HG02938 (cell line): ENCODE data around the gene TAF10.

ENCODE experiments used
- ATAC-seq: cut with Tn5 transposase; IDR thresholded peaks from one replicate; pipeline ENCODE4 v1.9.1; 2021; ENCODE audit warnings: mild to moderate bottlenecking, moderate library complexity; ENCODE audit not compliant: unreplicated experiment

The TAF10 gene

GRCh38 chr11:6625832-6626420 lies 13.9 kb upstream of the TAF10 start:
- no peak for ATAC-seq

- ATAC-seq: no peak
Observed at GRCh38 chr11:6625156-6625831, 13.3 kb upstream of the TAF10 start.

DNA sequence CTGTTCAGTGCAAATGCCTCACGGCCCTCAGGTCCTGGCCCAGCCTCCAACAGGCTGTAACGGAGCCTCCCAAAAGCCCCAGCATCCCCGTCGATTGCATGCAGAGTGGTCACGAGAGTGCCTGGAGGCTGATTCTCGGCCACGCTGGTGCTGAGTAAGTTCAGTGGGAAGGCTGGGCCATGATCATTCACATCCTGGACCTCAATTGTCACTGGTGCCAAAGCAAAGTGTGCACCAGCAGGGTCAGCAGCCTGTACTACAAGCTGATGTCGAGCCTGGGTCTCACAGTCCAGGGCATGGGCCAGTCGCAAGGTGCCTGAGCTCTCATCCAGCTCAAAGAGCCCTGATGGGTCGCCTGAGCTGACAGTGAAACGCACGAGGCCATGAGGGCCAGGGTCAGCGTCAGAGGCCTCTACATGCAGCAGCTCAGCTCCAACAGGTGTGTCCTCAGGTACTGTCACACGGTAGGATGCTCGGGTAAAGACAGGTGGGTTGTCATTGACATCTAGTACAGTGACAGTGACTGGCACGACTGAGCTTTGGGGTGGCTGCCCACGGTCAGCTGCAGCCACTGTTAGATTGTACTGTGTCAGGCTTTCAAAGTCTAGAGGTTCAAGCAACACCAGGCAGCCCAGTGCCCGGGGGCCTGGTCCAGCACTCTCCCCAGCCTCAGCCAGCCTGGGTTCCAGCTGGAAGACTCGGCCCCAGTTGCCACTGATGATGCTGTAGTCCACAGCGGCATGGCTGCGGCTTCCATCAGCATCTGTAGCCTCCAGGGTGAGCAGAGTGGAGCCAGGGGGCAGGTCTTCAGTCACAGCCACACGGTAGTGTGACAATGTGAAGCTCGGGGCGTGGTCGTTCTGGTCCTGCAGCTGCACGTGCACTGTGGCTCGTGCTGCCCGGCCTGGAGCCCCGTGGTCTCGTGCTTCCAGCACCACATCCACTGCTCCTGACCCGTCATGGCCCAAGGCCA lies 11.7 kb upstream of the TAF10 start:
- no peak for ATAC-seq

DNA sequence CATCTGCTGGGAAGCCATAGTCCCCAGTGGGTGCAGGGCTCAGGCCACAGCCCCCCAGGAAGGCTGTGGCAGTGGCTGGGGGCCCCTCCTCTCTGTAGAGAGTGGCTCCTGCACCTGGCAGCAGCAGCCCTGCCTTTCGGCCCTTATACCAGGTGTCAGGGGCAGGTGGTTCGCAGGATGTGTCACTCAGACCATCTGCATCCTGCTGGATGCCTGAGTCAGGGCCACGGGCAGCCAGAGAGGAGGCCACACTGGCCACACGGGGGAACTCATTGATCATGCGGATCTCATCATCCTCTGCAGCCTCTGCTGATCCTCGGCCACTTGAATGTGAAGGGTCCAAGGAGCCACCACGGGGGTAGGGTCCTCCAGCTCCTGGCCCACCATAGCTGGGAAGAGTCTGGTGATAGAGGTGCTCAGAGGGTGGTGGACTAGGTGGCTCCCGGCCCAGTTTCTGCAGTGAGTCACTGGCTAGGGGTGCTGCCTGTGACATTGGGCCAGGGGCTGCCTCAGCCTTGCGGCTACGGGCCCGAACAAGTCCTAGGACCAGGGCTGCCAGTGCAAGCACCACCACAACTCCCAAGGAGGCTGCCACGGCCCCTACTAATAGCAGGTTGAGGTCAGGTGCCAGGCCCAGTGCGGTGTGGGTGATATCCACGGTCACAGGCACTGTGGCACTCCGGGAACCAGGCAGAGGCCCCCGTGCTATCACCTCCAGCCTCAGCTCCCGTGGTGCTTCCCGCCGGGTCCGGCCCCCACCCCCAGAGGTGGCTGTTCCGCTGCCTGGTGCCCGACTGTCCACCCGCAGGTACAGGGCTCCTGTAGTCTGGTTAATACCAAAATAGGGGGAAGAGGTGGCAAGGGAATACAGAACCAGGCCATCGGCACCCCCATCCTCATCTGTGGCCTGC lies 10.5 kb upstream of the TAF10 start:
- ATAC-seq: no peak

DNA sequence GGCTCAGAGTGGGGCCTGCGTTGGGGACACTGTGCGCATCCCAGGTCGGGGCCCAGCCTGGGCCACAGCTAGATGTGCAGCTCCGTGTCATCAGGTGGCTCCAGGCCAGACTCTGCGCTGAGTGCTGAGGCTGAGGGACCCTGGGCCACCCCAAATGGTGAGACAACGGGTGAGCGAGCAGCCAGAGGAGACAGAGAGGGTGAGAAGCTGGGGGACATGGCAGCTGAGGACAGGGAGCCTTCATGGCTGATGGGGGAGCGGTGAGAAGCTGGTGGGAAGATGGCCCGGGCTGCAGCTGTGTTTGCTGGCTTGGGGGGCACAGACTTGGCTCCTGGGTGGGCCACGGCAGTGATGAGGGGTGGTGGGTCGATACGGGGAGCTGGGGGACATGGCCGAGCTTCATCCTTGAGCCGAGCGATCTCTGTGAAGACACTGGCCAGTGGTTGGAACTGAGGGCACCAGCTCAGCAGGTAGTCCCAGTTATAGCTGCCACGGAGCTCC lies 9.7 kb upstream of the TAF10 start:
- no peak for ATAC-seq

DNA sequence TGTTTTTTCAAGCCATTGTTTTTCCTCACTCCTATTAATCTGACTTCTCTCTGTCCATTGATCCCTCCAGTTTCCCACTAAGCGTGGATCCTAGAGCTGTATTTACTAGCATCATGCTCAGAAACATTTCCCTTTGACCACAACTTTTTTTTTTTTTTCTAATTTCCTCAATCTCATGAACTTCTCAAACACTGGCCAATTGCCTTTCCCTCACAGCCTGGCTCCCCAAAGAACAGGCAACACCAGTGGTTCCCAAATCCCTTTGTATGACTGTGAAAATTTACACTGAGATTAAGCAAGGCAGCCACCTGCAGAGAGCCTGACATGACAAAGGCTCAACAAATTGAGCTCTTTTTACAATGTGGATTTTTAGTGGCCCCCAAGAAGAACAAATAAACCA lies 8.6 kb upstream of the TAF10 start:
- no peak for ATAC-seq

DNA sequence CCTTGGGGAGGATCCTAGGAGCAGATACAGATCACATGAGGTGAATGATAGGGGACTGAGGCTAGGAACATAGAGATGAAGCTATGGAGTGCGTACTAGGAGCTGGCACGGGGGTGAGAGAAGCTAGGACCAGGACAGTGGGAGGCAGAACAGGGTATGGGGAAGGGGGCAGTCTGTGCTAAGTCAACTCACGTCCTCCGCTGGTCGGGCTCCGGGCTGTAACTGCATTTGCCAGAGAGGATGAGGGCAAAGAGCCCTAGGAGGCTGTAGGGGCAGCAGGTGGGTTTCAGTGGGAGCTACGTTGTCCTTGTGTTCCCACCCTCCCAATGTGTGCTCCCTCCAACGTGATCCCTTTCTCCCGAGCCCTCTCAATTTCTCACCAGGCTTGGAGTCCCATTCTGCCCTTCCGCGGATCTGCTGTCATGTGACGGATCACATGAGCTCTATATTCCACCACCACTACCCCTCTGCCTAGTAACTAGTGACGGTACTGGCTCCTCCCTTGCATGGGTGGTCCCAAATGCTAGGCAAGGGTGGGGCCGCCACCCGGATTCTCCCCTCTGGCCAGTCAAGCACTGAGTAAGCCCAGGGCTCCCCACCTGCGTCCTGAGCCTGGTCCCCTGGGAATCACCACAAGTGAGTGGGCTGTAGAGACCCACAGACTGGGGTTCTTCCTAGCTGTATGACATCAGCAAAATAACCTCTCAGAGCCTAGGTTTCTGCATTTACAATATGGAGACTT lies 7.2 kb upstream of the TAF10 start, which contains the start of gene TPP1:
TPP1 (minus strand) TSS at position 419 of the 742 bp plus-strand sequence; CDS start at position 397, 22 bp downstream.
- peak; percentile 99 for ATAC-seq

GRCh38 chr11:6618117-6619003 lies 6.3 kb upstream of the TAF10 start:
- no peak for ATAC-seq

DNA sequence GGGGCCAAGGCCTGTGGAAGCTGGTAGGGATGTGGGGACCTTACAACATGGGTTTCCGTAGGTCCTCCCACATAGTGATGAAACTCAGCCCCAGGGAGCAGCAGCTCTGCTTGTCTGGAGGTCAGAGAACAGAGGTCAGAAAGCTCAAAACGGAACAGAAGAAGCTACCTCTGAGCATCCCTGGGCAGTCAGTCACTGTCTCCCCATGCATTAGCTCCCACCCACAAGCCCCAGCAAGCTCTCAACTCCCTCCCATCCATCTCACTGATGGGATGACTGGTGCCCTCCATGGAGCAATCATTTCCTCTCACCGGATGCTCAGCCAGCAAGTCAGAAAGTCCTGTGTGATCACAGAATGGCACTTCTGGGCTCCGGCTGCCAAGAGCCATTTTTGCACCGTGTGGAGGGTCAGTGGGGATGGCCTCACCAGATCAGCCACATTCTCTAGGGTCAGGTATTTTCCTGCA lies 5.3 kb upstream of the TAF10 start:
- ATAC-seq: no peak

DNA sequence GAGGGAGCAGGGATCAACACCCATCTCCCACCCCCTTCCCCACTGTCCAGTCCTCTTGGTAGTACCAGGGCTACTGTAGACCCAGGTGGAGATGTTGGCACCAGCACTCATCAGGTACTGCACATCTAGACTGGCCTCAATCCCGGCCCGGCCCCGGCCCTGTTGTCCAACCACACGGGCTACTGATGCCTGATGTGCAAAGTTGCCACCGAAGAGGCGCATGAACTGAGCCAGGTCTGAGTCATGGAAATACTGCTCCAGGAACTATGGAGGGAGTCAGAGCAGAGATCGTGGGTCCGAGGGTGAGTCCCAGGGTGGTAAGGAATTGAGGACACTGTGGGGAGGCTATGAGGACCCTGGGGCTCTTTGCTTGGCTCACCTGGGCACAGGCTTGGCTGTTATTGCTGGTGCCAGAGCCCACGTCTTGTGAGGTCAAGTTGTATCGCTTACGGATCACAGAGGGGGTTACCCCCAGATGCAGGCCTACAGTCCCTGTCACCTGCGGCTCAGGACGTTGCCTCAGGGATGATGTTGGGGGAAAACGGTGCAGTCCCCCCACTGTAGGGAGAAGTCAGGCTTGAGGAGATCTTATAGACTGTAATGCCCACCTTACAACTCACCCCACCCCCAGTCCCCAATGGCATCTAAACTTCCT lies 4.7 kb upstream of the TAF10 start:
- no peak for ATAC-seq

- no peak for ATAC-seq
Observed at GRCh38 chr11:6615882-6616585, 4.0 kb upstream of the TAF10 start.

GRCh38 chr11:6615046-6615445 lies 3.0 kb upstream of the TAF10 start:
- no peak for ATAC-seq

DNA sequence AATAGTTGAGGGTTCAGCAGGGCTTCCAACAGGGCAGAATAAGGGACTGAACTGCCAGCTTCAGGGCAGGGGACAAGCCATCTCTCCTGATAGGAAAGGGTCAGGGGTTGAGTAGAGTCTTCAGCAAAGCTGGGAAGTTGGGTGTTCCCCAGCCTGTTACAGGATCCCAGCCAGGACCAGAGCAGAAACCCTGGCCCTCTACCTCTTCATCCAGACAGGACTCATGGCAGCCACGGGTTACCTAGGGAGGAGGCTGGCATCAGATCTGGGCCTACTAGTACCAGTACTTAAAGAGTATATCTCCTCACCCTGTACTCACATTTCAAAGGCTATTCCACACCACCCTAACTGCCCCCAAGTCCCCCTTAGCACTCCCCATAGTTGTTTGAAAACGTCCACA lies 2.4 kb upstream of the TAF10 start:
- ATAC-seq: no peak

DNA sequence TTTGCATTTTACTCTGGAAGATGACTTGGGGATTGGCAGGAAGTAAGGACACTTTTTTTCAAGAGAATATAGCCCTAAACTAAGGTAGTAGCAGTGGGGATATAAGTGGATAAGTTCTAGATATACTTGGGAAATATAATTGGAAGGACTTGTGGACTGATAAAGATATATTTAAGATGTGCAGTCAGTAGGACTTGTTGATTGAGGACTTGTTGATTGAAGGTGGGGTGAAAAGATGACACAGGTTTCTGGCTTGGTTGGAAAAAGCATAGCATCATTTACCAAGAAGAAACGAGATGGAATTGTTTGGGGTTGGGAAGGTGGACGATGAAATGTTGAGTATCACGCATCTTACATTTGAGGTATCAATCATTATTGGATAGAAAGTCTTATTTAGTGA lies 1.5 kb upstream of the TAF10 start:
- no peak for ATAC-seq

- ATAC-seq: peak; percentile 3
Observed at GRCh38 chr11:6611963-6612212, 128 bp downstream of the TAF10 start.

DNA sequence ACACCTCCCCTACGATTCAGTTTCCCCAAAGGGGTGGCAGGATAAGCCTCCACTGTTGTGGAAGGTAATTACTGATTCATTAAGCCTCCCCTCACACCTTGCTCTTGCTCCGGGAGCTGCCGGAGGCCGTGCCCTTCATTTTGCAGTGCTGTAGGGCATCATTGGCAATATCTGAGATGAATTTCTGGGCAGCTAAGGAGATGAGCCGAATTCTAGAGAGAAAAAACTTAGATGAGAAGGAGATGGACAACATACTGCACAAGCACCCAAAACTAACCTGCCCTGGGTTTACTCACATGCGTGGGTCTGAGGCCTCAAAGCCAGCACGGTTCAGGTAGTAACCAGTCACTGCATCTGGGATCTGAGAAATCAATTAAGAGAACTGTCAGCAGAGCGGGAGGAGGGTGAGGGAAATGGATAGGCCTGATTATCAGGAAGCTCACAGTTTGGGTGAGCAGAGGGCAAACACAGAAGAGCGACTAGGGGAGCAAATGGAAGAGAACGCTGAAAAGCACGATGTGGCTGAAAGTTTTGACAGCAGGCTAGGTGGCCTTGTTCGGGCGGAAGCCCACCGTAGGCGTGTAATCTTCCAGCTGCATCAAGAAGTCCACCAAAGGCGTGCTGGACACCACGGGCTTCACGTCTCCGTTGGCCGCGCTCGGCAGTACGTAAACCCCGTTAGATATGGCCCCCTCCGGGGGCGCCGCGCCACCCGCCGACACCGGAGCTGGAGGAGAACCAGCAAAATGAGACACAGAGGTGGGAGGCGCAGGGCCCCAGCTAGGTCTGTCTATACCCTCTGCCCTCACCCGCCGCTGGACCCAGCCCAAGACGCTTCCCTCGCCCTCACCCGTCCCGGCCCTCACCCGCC lies 689 bp downstream of the TAF10 start:
- ATAC-seq: peak; percentile 0

DNA sequence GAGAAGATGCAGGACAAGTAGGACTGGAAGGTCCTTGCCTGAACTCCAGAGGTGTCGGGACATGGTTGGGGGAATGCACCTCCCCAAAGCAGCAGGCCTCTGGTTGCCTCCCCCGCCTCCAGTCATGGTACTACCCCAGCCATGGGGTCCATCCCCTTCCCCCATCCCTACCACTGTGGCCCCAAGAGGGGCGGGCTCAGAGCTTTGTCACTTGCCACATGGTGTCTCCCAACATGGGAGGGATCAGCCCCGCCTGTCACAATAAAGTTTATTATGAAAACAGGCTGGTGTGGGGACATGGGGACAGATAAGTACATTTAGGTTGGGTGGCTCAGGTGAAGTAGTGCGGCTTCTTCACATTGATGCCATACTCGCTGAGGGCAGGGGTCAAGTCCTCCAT lies 1.4 kb downstream of the TAF10 start:
- no peak for ATAC-seq
